Activated CD8-positive, alpha-beta memory T cell treated with anti-CD3 and anti-CD28 coated beads, Interleukin-2, amount 50 U/mL, for 1 hour (primary cell): ENCODE results near the gene C1D.
A peak's percentile ranks its signal among the peaks of the same experiment; 100 is the strongest.
"Not testable (repeated sequence)": the region's sequence is repeated elsewhere in the genome, so short reads cannot be mapped to it uniquely, and the experiment has no call there.

Experiments used
- DNase-seq: peaks from one replicate; pipeline ENCODE4 v3.0.0-alpha.2; 2020; ENCODE audit errors: extremely low read depth

Gene C1D, protein sequence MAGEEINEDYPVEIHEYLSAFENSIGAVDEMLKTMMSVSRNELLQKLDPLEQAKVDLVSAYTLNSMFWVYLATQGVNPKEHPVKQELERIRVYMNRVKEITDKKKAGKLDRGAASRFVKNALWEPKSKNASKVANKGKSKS

DNA sequence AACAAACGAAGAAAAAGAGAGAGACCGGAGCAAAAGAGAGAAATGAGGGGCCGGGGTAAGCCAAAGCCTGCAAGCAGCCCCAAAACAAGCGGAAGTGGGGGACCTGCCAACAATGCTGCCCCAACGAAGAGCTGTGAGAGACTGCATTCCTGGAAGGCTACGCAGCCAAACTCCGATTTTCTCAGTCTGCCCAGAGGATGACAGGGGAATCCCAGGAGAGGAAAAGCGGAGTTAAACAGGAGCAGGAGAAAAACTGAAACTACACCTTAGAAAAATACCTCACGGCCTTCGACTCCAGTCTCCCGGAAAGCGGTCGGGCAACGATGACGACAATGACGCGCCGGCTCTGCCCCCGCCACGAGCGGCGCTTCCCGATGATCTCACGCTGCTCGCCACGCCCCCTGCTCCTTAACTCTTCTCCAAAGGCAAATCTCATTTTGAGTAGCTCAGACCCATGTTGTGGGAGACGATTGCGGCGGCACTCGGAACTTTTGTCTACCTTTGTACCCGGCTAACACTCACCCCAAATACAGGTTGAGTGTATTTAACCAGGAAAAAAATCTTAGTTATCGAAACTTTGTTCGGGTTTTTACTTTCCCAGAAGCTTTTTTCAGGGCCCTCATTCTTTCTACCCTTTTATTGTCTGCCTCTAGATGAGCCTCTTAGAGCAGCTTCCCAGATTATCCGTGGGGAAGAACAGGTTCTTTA is at the start of gene C1D:
TSS of gene C1D (minus strand) at position 325 of the 708 bp plus-strand sequence. CDS start 15,694 bp downstream, outside the sequence.
- peak; percentile 79 for DNase-seq

DNA sequence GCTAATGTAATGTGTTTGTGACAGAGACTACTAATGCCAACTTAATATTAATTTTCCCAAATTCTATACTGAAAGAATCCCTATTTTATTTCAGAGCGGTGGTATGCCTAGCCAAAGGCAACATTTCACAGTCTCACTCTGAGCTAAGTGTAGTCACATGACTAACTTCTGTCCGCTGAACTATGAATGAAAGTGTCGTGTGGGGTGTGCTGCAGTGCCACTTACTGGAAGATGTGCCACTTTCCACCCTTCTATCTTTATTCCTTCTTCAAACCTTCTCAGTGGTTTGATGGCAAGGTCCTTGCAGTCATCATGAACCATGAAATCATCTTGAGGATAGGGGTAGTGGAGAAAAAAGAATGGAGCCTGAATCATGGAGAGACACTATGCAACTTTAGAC is 47.3 kb upstream of the C1D start:
- DNase-seq = no peak

DNA sequence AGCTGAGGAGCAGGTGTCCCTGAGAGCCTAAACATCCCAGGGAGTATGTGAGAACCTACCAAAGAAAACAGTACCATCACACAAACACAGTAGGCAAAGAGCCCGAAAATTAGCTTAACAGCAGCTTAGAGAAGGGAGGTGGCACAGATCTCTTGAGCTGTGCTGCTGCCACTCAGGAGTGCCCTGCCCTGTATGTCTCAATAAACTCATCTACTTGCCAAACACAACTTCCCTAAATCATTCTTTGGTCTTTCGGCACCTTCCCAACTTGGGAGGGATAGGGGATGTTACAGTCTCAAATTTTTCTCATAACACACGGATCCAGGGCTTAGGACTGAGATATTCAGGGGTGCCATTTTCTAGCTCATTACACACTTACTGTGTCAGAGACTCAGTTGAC is 45.3 kb upstream of the C1D start:
- no peak for DNase-seq

DNA sequence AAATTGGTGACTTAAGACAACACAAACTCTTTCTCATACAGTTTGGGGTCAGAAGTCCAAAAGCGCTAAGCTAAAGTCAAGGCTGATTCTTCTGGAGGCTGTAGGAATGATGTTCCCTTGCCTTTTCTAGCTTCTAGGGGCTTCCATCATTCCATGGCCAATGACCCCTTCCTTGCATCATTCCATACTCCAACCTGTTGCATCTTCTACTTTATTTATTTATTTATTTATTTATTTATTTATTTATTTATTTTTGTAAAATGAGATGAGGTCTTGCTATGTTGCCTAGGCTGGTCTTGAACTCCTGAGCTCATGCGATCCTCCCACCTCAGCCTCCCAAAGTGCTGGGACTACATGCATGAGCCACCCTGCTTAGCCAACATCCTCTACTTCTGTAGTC is 44.7 kb upstream of the C1D start:
- no peak for DNase-seq

DNA sequence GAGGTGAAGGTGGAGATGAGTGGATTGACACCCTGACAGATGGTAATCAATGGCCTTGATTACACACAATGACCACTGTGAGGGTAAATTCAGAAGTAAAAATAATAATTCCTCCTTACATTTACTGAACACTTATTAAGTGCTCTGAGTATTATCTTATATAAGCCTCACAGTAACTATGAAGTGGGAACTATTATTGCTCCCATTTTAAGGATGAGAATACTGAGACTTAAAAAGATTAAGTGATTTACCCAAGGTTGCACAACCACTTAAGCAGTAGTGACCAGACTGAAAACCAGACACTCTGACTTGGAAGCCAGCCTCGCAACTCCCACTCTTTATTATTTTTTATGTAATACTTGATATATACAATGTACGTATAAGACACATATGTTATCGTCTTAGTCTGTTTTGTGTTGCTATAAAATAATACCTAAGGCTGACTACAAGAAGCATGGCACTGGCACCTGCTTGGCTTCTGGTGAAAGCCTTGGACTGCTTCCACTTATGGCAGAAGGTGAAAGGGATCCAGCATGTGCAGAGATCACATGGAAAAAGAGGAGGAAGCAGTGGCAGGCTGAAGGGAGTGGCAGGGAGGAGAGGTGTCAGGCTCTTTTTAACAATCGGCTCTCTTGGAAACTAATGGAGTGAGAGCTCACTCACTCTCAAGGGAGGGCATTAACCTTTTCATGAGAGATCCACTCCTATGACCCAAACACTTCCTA is 41.5 kb upstream of the C1D start:
- DNase-seq = no peak

DNA sequence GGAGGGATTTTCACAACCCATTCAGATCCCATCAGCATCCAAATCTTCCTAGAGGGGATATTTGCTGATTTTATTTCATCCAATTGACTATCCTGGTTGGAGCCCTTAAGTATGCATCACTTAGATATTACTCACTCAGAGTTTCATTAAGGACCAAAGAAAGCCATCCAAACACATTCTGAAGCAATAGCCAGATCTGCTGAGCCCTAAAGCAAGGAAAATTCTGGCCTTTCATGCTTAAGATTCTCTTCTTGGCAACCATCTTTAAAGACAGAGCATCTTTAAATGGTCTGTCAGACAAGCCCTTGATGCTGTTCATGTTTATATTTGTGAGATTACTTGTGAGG is 40.9 kb upstream of the C1D start:
- DNase-seq = no peak

DNA sequence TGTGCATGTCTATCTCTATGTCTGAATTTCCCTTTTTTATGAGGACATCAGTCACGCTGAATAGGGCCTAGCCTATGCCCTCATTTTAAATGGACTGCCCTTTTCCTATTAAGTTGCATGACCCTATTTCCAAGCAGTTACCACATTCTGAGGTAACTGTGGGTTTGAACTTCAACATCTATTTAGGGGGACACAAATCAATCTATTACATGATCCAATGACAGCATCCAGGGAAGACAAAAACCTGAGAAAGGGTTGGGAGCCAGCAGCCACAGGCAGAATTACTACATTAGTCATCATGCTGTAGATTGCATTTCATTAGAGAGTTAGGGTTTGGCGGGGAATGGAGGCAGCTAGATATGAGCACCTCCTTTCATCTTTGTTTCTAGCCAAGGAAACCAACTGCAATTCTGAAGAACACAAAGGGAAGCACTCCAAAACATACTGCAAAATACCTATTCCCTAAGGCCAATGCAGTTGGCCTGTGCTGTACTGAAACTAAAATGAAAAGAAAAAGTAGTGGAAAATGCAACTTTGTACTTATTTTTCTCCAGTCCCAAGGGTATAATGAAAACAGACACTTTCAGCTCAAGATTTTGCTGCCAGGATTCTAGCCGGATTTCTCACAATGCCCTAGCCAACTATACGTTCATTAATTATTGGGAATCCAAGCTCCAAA is 40.4 kb upstream of the C1D start:
- DNase-seq = no peak

DNA sequence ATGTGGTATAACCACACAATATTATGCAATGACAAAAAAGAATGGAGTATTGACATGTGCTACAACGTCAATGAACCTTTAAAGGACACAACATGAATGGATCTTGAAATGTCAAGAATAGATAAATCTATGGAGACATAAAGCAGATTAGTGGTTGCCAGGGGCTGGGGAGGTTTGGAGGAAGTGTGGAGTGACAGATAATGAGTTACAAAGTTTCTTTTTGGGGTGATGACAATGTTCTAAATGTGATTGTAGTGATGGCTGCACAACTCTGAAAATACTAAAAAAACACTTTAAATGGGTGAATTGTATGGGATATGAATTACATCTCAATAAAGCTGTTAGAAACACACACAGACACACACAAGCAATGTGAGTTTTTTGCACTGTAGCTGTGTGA is 37.4 kb upstream of the C1D start:
- DNase-seq = no peak

DNA sequence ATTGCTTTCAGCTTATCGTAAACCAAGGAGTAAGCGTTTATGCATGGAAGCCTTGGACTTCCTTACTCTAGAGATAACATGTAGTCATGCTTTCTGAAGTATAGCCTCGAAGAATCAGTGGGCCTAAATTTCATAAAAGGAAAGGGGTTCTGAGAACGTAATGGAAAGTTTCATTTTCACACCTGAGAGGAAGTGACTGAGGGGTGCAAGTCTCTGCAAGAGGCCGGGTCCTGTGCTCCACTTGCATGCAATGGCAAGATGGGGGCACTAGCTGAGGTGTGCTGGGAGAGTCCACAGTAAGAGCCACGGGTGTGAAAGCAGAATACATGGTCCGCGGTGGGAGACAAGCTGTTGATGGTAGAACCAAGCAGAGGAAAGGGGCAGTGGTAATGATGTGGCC is 36.5 kb upstream of the C1D start:
- DNase-seq = no peak

DNA sequence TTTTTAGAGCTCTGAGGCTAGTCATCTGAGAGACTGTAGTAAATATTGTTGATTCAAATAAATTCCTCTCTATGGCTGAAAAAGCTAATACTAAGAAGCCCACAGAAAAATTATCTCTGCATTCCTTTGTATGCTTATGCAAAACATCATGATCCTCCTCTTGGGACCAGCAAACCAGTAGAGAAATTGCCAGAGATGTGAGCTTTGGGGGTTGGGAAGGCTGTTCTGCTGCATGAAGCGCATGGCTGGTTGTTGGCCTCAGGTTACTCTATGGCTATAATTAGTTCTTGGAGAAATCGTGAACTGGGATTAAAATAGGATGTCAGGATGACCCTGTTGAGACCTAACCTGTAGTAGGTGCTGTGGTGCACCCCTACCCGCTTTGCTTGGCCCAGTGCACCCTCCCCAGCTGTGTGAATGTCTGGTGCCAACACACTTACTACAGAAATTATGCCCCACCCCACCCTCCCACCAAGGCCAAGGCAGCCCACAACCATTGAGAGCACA is 35.5 kb upstream of the C1D start:
- DNase-seq = no peak

DNA sequence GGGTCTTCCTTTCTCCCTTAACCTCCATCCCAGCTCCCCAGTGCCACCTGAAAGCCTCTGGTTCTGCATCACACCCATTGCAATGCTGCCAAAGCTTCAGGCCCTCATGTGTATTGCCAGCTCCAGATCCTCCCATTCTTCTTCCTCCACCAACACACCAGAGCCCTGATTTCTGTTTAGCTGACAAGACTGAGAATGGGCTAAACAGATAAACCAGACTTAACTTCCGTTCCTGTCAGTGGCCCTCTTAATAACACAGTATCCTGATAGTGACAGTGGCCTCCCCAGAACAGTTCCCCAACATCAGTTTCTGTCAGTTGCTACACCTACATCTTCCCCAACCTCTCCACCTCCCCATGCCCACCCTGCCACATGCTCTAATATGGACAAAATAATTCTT is 31.3 kb upstream of the C1D start:
- DNase-seq = no peak

DNA sequence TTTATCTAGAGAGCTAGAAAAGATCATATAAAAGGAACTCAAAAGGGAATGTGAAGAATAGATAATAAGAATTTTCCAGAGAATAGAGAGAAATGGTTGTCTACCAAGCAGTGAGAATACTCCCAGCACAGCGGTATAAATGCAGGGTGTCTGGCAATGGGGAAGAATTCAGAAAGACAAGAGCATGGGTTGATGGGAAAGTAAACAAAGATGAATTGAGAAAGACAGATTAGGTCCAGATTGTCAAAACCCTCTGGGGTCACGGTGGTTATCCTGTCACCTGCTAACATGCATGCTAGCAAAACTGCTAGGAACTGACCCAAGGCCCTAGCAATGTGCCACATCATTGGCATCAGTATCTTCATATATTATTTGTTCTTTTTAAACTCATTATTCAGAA is 30.8 kb upstream of the C1D start:
- DNase-seq = no peak

DNA sequence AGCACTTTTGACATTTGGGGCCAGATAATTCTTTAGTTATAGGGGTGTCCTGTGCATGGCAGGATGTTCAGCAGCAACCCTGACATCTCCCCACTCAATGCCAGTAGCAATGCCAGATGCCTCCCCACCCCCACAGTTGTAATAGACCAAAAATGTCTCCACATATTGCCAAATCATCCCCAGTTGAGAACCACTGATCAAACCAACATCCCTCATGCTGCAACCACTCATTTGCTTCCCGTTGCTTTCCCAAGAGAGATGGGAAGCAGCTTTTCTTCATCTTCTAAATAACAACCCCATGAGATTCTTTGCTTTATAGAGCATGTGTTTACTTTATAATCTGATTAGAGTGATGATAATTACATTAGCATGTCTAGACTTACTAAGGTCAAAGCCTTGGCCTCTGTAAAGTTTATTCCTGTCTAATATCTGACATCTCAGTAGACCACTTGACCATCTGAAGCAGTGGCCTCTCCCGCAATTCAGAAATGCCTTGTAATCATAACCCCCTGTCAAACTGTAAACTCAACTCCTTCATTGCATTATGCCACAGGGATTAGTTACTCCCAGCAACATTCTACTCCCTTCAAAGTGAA is 28.7 kb upstream of the C1D start:
- no peak for DNase-seq

DNA sequence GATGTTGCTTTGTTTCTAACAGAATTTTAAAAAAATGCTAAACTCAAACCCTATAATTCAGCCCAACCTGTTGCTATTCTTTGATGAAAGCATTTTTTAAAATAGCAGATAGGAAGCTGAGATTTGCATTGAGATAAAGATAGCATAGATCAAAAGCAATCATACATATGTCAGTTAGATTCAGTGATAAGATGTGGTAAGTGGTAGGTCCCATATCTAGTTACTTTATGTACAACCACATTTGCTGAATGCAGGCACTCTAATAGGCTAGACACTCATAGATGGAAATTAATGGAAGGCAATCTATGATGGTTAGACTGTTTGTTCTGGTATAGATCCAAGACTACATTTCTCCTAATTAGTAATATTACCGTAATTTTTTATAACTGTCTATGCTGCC is 27.2 kb upstream of the C1D start:
- DNase-seq = no peak

DNA sequence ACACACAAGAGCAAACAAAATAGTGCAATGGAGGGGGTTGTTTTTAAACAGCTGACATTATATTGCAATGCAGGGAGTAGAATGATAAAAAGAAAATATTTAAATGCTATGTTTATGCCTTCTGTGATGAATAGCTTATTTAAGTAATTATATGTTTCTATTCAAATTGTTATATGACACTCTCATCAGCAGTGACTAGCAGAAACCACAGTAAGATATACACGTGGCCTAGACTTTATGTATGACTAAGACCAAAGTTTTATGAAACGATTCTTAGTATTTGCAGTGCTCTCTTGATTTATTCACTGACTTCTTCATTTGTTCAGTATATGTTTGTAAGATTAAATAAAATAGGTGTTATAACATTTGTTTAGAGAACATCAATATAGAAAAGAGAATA is 26.1 kb upstream of the C1D start:
- no peak for DNase-seq

DNA sequence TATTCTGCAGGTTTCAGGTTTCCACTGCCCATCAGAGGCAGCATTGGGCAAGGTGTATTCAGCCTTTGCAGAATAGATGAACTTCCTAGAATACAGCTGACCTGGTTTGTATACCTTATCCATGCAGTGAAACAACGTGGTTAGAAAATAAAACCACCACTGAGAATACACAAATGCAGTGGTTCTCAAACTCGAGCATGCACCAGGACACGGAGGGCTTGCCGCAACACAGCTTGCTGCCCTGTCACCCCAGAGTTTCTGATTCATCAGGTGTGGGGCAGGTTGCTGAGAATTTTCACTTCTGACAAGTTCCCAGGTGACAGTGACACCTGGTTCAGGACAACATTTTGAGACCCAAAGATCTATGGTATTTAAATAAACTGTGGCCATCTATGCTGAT is 23.4 kb upstream of the C1D start:
- no peak for DNase-seq

DNA sequence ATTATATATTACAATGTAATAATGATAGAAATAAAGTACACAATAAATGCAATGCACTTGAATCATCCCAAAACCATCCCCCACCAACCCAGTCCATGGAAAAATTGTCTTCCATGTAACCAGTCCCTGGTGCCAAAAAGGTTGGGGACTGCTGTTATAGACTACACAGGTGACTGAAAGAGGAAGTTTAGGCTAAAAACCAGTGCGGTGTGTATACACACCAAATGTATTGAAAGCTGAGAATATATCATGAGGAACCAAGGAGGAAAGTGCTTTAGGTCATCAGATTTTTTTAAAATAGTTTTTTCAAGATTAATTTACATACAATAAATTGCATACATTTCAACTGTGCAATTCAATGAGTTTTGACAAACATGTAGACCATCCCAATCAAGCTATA is 20.5 kb upstream of the C1D start:
- DNase-seq = no peak

DNA sequence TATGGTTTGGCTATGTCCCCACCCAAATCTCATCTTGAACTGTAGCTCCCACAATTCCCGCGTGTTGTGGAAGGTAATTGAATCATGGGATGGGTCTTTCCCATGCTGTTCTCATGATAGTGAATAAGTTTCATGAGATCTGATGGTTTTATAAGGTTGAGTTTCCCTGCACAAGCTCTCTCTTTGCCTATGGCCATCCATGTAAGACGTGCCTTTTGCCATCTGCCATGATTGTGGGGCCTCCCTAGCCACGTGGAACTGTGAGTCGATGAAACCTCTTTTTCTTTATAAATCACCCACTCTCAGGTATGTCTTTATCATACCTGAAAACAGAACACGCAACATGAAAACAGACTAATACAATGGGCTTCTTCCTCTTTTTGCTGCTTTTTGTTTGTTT is 11.2 kb upstream of the C1D start:
- no peak for DNase-seq

DNA sequence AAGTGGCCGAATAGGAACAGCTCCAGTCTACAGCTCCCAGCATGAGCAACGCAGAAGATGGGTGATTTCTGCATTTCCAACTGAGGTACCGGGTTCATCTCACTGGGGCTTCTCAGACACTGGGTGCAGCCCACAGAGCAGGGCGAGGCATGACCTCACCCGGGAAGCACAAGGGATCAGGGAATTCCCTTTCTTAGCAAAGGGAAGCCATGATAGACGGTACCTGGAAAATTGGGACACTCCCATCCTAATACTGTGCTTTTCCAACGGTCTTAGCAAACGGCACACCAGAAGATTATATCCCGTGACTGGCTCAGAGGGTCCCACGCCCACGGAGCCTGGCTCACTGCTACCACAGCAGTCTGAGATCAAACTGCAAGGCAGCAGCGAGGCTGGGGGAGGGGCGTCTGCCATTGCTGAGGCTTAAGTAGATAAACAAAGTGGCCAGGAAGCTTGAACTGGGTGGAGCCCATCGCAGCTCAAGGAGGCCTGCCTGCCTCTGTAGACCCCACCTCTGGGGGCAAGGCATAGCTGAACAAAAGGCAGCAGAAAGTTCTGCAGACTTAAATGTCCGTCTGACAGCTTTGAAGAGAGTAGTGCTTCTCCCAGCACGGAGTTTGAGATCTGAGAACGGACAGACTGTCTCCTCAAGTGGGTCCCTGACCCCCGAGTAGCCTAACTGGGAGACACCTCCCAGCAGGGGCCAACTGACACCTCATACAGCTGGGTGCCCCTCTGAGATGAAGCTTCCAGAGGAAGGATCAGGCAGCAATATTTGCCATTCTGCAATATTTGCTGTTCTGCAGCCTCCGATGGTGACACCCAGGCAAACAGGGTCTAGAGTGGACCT is 1.2 kb upstream of the C1D start:
- not testable (repeated sequence) for DNase-seq

DNA sequence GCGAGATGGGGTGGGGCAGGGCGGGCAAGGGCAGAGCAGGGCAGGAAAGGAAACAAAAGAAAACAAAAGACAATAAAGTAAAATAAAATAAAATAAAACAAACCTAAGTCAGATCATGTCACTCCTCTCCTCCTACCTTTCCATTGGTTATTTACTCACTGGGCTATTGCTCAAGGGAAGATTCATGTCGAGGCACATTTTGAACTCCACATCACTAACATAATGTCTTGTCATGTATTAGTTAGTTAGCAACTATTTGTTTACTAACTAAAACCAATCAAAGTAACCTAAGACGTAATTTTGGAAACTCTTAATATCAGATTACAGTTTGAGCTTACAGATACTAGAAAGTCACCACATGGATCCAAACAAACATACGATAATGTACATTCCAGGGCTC is 2.2 kb downstream of the C1D start:
- no peak for DNase-seq

DNA sequence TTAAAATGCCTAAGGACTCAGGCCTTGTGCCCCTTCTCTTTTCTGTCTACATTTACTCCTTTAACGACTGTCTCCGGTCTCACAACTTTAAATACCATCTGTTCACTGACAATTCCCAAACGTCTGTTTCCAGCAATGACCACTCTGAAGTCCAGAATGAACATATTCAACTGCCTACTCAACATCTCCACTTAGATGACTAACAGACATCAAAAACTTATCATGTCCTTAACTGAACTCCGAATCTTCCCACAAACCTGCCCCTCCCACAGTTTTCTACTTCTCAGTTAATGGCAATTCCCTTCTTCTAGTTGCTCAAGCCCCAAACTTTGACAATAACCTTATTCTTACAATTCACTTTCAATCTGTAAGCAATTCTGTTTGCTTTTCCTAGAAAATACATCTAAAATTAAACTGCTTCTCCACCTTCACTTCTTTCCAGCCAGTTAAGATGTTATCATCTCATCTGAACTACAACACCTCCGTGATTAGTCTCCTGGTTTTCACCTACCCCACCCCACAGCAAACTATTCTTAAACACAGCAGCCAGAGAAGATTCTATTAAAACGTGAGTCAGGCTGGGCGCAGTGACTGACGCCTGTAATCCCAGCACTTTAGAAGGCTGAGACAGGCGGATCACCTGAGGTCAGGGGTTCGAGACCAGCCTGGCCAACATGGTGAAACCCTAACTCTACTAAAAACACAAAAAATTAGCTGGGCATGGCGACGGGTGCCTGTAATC is 2.8 kb downstream of the C1D start:
- no peak for DNase-seq
